Measurements from ENCODE around the gene OR1E1.
"Not testable (repeated sequence)": the region's sequence is repeated elsewhere in the genome, so short reads cannot be mapped to it uniquely, and the experiment has no call there.

The OR1E1 gene

DNA sequence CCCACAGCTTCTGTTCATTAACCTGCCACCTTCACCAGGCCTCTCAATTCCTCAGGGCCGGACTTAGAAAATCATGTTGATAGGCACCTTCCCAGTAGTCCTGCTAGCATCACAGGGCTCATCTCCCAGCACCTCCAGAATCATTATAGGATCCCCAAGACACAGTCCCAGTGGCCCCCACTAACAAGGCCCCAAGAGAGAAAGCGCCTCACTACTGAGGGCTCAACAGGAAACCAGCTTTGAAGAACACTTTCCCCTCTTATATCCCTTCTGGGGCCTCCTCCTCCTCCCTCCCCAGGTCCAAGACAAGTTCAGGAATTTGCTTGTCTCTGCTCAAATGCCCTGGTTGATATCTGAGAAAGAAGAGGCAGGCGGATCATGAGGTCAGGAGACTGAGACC, 12.9 kb upstream of the OR1E1 start, which contains the start of gene OR3A3:
Gene OR3A3, plus strand, starts transcription at position 301 of the 400 bp plus-strand sequence.
- Histone ChIP-seq H3K9me3 (ENCODE audit: low read depth, low read length) (no peaks in the 10 kb centered on the region), H3K4me3 (no peak within 1 kb of the TSS), H3K9ac (ENCODE audit: insufficient read length) (no peak within 1 kb of the TSS), H3K27ac (no peak within 1 kb of the TSS), H3K36me3 (ENCODE audit: insufficient read depth, low read length) (no peaks in the 10 kb centered on the region)
- DNase-seq (ENCODE audit: low read depth, low spot score): no peak
- TF ChIP-seq FOXP2 (optimal IDR thresholded peaks at IDR 0.05; ENCODE audit: control extremely low read depth, extremely low read length, insufficient read depth) (no peak), EZH2 (IDR thresholded peaks at IDR 0.05) (no peak), POLR2AphosphoS5 (IDR thresholded peaks at IDR 0.05; ENCODE audit: borderline replicate concordance, low read depth, low read length) (no peak)

DNA sequence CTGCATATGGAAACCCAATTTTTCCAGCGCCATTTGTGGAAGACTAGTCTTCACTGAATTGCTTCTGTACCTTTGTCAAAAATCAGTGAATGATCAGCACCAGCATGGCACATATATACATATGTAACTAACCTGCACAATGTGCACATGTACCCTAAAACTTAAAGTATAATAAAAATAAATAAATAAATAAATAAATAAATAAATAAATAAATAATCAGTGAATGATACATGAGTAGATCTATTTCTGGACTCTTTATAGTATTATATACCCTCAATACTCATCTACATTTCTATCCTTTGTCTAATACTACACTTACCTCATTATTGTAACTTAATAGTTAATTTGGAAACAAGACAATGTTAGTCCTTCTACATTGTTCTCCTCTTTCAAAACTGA, 5.6 kb upstream of the OR1E1 start:
- H3K36me3 ChIP-seq (ENCODE audit: insufficient read depth, low read length); H3K27ac ChIP-seq; DNase-seq (ENCODE audit: low read depth, low spot score); H3K9me3 ChIP-seq (ENCODE audit: low read depth, low read length); H3K9ac ChIP-seq (ENCODE audit: insufficient read length); H3K4me3 ChIP-seq: not testable (repeated sequence)

DNA sequence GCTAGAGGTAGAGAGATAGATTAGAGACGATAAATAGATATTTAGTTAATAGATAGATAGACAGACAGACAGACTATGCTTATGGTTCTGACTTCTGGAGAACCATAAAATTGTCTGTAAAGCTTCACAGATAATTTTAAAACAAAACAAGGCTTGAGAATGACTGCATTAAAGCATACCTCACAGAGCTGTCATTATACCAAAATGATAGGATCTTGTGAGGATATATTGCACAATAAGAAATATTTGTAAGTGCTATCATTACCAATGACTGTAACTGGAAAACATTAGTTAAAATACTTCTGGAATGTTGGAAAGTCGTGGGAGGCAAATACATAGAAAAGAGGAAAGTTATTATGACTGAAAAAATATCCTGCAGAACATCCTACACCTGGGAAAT, 3.6 kb upstream of the OR1E1 start:
- Histone ChIP-seq H3K9me3 (ENCODE audit: low read depth, low read length) (no peaks in the 10 kb centered on the region), H3K36me3 (ENCODE audit: insufficient read depth, low read length) (no peaks in the 10 kb centered on the region), H3K27ac (no peak overlapping the region), H3K9ac (ENCODE audit: insufficient read length) (no peak overlapping the region), H3K4me3 (no peak overlapping the region)
- no peak for DNase-seq (ENCODE audit: low read depth, low spot score)
- no peak for TF ChIP-seq POLR2AphosphoS5 (IDR thresholded peaks at IDR 0.05; ENCODE audit: borderline replicate concordance, low read depth, low read length)

DNA sequence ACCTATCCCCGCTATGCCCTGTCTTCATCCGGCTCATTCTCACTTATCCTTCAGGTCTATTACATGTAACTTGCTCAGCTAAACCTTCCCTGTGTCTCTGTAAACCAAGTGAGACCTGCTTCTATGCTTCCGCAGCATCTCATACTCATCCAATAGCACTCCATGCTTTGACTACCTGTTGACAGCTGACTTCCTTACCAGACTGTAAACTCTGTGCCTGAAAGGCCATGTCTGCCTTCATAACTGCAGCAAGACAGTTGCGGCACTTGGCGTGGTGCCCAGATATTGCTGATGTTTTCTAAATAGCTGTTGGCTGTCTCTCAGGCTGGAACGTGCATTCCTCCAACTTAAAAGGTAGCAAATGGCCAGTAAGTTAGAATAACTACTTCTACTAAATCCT, 1.8 kb upstream of the OR1E1 start:
- H3K4me3 ChIP-seq: no peak overlapping the region
- H3K27ac ChIP-seq: no peak overlapping the region
- no peak for TF ChIP-seq POLR2AphosphoS5 (IDR thresholded peaks at IDR 0.05; ENCODE audit: borderline replicate concordance, low read depth, low read length)
- no peak for TF ChIP-seq FOXP2 (optimal IDR thresholded peaks at IDR 0.05; ENCODE audit: control extremely low read depth, extremely low read length, insufficient read depth)
- no peak for TF ChIP-seq EZH2 (IDR thresholded peaks at IDR 0.05)
- H3K9me3 ChIP-seq (ENCODE audit: low read depth, low read length): no peaks in the 10 kb centered on the region
- no peak for DNase-seq (ENCODE audit: low read depth, low spot score)
- H3K36me3 ChIP-seq (ENCODE audit: insufficient read depth, low read length): no peaks in the 10 kb centered on the region
- no peak overlapping the region for H3K9ac ChIP-seq (ENCODE audit: insufficient read length)

DNA sequence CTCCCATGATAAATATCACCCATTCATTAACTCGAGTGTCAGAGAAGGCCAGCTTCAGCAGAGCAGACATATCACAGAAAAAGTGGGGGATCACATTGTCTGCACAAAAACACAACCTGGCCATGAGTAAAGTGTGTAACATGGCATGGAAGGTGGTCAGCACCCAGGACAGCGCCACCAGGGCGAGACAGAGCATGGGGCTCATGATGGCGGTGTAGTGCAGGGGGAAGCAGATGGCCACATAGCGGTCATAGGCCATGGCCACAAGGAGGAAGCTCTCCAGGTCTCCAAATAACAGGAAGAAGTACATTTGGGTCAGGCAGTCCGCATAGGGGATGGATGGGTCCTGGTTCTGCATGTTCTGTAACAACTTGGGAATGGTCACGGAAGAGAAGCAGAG, 409 bp downstream of the OR1E1 start:
- not testable (repeated sequence) for H3K9ac ChIP-seq (ENCODE audit: insufficient read length); H3K4me3 ChIP-seq; H3K9me3 ChIP-seq (ENCODE audit: low read depth, low read length); DNase-seq (ENCODE audit: low read depth, low spot score); H3K36me3 ChIP-seq (ENCODE audit: insufficient read depth, low read length); H3K27ac ChIP-seq

DNA sequence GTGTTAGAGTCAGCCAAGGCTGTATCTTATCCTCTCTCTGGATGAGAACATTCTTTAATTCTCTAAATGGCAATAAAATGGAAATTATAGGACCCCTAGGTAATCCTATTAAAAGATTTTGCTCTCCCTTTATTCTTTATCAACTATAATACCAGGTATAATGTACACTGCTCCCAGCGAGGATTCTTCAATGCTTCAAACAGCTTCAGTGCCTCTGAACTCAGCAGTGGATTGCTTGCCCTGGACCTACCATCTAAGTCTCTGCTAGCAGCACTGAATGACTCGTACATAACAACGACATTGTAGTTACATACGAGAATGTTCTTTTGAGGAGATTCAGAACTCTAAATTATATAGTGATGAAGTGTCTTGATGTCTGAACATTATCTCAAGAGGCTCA, 8.4 kb downstream of the OR1E1 start:
- no peak for DNase-seq (ENCODE audit: low read depth, low spot score)
- Histone ChIP-seq H3K9me3 (ENCODE audit: low read depth, low read length) (no peaks in the 10 kb centered on the region), H3K4me3 (no peak overlapping the region), H3K9ac (ENCODE audit: insufficient read length) (no peak overlapping the region), H3K27ac (no peak overlapping the region), H3K36me3 (ENCODE audit: insufficient read depth, low read length) (no peaks in the 10 kb centered on the region)
- TF ChIP-seq EZH2 (IDR thresholded peaks at IDR 0.05) (no peak), POLR2AphosphoS5 (IDR thresholded peaks at IDR 0.05; ENCODE audit: borderline replicate concordance, low read depth, low read length) (no peak), FOXP2 (optimal IDR thresholded peaks at IDR 0.05; ENCODE audit: control extremely low read depth, extremely low read length, insufficient read depth) (no peak)

DNA sequence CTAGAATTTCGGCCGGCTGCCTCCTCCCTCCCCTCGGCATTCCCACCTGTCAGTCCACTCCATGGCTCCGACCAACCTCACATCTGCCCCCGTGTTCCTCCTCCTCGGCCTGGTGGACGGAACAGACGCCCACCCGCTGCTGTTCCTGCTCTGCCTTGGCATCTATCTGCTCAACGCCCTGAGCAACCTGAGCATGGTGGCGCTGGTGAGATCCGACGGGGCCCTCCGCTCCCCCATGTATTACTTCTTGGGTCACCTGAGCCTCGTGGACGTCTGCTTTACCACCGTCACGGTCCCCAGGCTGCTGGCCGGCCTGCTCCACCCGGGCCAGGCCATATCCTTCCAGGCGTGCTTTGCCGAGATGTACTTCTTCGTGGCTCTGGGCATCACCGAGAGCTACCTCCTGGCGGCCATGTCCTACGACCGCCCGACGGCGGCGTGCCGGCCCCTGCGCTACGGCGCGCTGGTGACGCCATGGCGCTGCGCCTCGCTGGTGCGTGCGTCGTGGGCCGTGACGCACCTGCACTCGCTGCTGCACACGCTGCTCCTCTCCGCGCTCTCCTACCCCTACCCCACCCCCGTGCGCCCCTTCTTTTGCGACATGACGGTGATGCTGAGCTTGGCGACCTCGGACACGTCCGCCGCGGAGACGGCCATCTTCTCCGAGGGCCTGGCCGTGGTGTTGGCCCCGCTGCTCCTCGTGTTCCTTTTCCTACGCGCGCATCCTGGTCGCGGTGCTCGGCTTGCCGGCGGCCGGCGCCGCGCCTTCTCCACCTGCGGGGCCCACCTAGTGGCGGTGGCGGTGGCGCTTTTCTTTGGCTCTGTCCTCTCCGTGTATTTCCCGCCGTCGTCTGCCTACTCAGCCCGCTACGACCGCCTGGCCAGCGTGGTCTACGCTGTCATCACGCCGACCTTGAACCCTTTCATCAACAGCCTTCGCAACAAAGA, 12.1 kb downstream of the OR1E1 start, which contains the start of gene OR3A2:
Gene OR3A2, minus strand, starts transcription at position 440 of the 948 bp plus-strand sequence.
- Histone ChIP-seq H3K9me3 (ENCODE audit: low read depth, low read length) (no peaks in the 10 kb centered on the region), H3K4me3 (no peak within 1 kb of the TSS), H3K36me3 (ENCODE audit: insufficient read depth, low read length) (no peaks in the 10 kb centered on the region), H3K27ac (no peak within 1 kb of the TSS), H3K9ac (ENCODE audit: insufficient read length) (no peak within 1 kb of the TSS)
- TF ChIP-seq POLR2AphosphoS5 (IDR thresholded peaks at IDR 0.05; ENCODE audit: borderline replicate concordance, low read depth, low read length) (no peak), FOXP2 (optimal IDR thresholded peaks at IDR 0.05; ENCODE audit: control extremely low read depth, extremely low read length, insufficient read depth) (no peak), EZH2 (IDR thresholded peaks at IDR 0.05) (no peak)
- DNase-seq (ENCODE audit: low read depth, low spot score): no peak

DNA sequence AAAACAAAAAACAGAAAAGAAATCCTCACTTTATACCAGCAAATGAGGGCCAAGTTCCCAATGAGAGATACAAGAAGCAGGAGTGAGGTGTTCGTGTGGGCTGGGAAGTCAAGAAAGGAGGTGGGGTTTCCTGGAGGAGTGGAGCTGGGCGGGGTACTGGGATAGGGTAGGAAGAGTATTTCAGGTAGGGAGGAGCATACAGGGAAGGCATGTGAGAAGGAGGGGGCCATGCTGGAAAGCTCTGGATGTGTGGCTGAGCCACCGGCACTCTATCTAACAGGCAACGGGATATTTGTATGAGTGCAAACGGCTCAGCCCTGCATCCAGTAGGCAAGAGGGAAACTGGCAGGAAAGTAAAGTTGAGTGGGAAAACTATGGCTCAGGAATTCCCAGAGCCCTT, 16.3 kb downstream of the OR1E1 start:
- TF ChIP-seq POLR2AphosphoS5 (IDR thresholded peaks at IDR 0.05; ENCODE audit: borderline replicate concordance, low read depth, low read length): no peak
- TF ChIP-seq EZH2 (IDR thresholded peaks at IDR 0.05): no peak
- no peak for TF ChIP-seq FOXP2 (optimal IDR thresholded peaks at IDR 0.05; ENCODE audit: control extremely low read depth, extremely low read length, insufficient read depth)
- Histone ChIP-seq H3K9ac (ENCODE audit: insufficient read length) (no peak overlapping the region), H3K9me3 (ENCODE audit: low read depth, low read length) (no peaks in the 10 kb centered on the region), H3K4me3 (no peak overlapping the region), H3K36me3 (ENCODE audit: insufficient read depth, low read length) (no peaks in the 10 kb centered on the region), H3K27ac (no peak overlapping the region)
- DNase-seq (ENCODE audit: low read depth, low spot score): no peak

DNA sequence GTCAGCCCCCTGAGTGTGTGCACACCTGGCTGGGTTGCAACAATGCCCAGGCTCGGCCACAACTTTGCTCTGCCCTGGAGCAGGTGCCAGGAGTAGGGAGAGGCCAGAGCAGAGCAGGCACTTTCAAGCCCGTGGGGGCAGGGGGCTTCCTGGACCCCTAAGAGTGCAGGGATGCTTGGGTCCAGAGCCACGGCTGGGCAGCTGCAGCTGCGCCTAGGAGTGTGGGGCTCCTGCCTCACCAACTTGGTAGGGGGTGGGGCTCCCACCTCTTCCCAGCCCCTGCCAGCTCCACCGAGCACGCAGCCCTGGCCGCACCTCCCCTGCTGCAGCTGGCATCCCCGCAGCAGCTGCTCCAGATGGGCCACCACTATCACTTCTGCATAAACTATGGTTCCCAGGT, 19.9 kb downstream of the OR1E1 start:
- TF ChIP-seq FOXP2 (optimal IDR thresholded peaks at IDR 0.05; ENCODE audit: control extremely low read depth, extremely low read length, insufficient read depth) (no peak), EZH2 (IDR thresholded peaks at IDR 0.05) (no peak)
- no peak for DNase-seq (ENCODE audit: low read depth, low spot score)
- H3K9ac ChIP-seq (ENCODE audit: insufficient read length): no peak overlapping the region
- H3K36me3 ChIP-seq (ENCODE audit: insufficient read depth, low read length): no peaks in the 10 kb centered on the region
- H3K27ac ChIP-seq: no peak overlapping the region
- H3K4me3 ChIP-seq: no peak overlapping the region
- H3K9me3 ChIP-seq (ENCODE audit: low read depth, low read length): no peaks in the 10 kb centered on the region

DNA sequence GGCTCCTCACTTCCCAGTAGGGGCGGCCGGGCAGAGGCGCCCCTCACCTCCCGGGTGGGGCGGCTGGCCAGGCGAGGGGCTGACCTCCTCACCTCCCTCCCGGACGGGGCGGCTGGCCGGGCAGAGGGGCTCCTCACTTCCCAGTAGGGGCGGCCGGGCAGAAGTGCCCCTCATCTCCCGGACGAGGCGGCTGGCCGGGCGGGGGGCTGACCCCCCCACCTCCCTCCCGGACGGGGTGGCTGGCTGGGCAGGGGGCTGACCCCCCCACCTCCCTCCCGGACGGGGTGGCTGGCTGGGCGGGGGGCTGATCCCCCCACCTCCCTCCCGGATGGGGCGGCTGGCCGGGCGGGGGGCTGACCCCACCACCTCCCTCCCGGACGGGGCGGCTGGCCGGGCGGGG, 27.0 kb downstream of the OR1E1 start:
- H3K27ac ChIP-seq; H3K4me3 ChIP-seq; H3K9ac ChIP-seq (ENCODE audit: insufficient read length); H3K36me3 ChIP-seq (ENCODE audit: insufficient read depth, low read length); DNase-seq (ENCODE audit: low read depth, low spot score); H3K9me3 ChIP-seq (ENCODE audit: low read depth, low read length): not testable (repeated sequence)
